ENCODE measurements around the gene SLC35F2. TPM values are rescaled to one million over a fixed set of nuclear protein-coding genes. Genes with fewer than 3 reads are reported as not detected.

The SLC35F2 gene
- polyA plus RNA-seq, 1 experiment = 0.82 TPM

DNA sequence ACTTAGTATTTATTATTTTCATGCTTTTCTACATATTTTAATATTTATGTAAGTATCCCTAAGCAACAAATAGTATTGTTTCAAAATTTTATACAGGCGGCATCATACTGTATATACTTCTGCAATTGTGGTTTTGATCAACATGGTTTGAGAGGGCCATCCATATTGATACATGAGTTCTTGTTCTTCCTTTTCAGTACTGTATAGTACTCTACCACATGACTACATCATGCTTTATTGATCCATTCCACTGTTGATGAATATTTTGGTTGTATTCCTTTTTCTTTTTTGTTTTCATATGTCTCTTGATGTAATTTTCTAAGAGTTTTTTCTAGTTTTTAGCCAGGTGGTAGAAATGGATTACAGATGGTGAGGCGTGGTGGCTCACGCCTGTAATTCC is 40.1 kb downstream of the SLC35F2 start:
- TF ChIP-seq, protein P1, sequence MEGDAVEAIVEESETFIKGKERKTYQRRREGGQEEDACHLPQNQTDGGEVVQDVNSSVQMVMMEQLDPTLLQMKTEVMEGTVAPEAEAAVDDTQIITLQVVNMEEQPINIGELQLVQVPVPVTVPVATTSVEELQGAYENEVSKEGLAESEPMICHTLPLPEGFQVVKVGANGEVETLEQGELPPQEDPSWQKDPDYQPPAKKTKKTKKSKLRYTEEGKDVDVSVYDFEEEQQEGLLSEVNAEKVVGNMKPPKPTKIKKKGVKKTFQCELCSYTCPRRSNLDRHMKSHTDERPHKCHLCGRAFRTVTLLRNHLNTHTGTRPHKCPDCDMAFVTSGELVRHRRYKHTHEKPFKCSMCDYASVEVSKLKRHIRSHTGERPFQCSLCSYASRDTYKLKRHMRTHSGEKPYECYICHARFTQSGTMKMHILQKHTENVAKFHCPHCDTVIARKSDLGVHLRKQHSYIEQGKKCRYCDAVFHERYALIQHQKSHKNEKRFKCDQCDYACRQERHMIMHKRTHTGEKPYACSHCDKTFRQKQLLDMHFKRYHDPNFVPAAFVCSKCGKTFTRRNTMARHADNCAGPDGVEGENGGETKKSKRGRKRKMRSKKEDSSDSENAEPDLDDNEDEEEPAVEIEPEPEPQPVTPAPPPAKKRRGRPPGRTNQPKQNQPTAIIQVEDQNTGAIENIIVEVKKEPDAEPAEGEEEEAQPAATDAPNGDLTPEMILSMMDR (IDR thresholded peaks at IDR 0.05; ENCODE audit: insufficient read depth, low read depth, low read length) = no peak
- POLR2A ChIA-PET = no interaction called here
- no peaks in the 10 kb centered on the region for H3K36me3 ChIP-seq (ENCODE audit: control insufficient read depth, insufficient read depth, low read length)
- DNase-seq (ENCODE audit: low read depth) = no peak
- no peak overlapping the region for H3K4me3 ChIP-seq (ENCODE audit: low read depth, low read length)
- no peaks in the 10 kb centered on the region for H3K27me3 ChIP-seq (ENCODE audit: control insufficient read depth, insufficient read depth, low read length)
- CTCF ChIA-PET = no interaction called here

DNA sequence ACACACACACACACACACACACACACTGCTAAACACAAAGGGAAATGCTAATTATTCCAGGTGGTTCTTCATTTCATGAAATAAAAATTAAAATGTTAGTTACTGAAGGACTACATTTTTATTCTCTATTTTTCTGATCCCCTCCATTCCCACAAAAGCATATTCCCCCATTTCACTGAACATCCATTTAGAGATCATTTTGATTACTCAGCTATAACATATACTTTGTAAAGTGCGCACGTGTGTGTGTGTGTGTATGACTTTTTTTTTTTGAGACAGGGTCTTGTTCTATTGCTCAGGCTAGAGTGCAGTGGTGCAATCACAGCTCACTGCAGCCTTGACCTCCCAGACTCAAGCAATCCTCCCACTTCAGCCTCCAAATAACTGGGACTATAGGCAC is 42.6 kb downstream of the SLC35F2 start:
- ChIA-PET CTCF (no interaction called here), POLR2A (no interaction called here)
- no peak for DNase-seq (ENCODE audit: low read depth)
- Histone ChIP-seq H3K4me3 (ENCODE audit: low read depth, low read length) (no peak overlapping the region), H3K27me3 (ENCODE audit: control insufficient read depth, insufficient read depth, low read length) (no peaks in the 10 kb centered on the region), H3K36me3 (ENCODE audit: control insufficient read depth, insufficient read depth, low read length) (no peaks in the 10 kb centered on the region)
- TF ChIP-seq, protein P1 (IDR thresholded peaks at IDR 0.05; ENCODE audit: insufficient read depth, low read depth, low read length) = no peak

DNA sequence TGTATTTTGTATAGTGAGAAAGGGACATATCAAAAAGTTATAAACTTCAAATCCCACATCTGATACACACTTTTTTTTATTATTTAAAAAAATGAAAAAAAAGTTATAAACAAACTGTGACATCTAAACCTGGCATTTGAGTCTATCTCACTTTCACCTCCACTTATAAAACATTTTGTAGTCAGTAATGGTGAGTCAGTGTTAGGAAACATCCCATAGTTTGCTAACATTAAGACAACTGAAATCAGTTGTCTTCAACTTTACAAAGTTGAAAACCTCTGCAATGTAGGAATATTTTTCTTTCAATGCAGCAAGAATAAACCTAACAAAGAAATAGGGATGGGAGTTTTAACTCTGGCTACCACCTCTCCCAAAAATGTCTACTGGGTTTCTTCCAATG is 47.7 kb downstream of the SLC35F2 start:
- POLR2A ChIA-PET = no interaction called here

DNA sequence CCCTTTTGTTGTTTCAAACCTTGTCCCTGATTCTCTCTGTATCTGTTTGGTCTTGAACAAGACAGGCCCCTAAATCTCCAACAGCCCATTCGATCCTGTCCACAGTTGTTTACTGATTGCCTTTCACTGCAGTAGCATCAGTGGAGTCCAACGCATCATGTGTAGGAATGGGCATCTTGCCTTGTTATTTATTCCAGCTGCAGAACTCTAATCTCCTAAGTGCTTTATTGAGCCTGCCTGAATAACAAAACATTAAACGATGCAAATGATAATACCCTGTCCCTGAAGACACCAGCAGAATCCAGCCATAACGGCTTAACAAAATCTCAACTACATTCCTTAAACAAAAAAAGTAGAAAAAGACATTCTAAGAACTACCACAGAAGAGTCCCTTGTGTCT is 50.1 kb downstream of the SLC35F2 start:
- H3K27me3 ChIP-seq (ENCODE audit: control insufficient read depth, insufficient read depth, low read length) = no peaks in the 10 kb centered on the region
- ChIA-PET CTCF (no interaction called here), POLR2A (no interaction called here)
- no peak for DNase-seq (ENCODE audit: low read depth)
- TF ChIP-seq, protein P1 (IDR thresholded peaks at IDR 0.05; ENCODE audit: insufficient read depth, low read depth, low read length) = no peak
- H3K36me3 ChIP-seq (ENCODE audit: control insufficient read depth, insufficient read depth, low read length) = no peaks in the 10 kb centered on the region
- H3K4me3 ChIP-seq (ENCODE audit: low read depth, low read length) = no peak overlapping the region

More for the DNA sequence above, 47.7 kb downstream of the SLC35F2 start:
- H3K27me3 ChIP-seq (ENCODE audit: control insufficient read depth, insufficient read depth, low read length) = no peaks in the 10 kb centered on the region
- no peak overlapping the region for H3K4me3 ChIP-seq (ENCODE audit: low read depth, low read length)
- CTCF ChIA-PET = interaction anchor here (1.7 kb wide), 1 partner anchor 14 kb away, joined by 4 read pairs; no protein-coding TSS in a partner anchor
- TF ChIP-seq, protein P1 (IDR thresholded peaks at IDR 0.05; ENCODE audit: insufficient read depth, low read depth, low read length) = no peak
- H3K36me3 ChIP-seq (ENCODE audit: control insufficient read depth, insufficient read depth, low read length) = no peaks in the 10 kb centered on the region
- no peak for DNase-seq (ENCODE audit: low read depth)

DNA sequence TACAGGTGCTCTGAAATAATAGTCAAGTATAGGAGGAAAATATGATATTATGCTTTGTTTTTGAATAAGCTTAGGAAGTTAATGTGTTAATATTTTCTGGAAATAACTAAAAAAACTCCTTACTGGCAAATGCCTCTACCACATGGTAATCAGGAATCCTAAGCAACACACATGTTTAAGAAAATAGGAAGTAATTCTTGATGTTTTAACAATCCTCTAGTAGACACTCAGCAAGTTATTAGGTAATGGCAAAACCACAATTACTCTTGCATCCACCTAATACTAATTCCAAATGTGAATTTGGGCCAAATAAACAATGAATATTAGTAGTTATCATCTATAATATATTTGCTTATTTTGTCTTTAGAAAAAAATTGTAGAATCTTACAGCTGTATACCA is 53.6 kb downstream of the SLC35F2 start:
- ChIA-PET CTCF (no interaction called here), POLR2A (no interaction called here)
- TF ChIP-seq, protein P1 (IDR thresholded peaks at IDR 0.05; ENCODE audit: insufficient read depth, low read depth, low read length) = no peak
- no peaks in the 10 kb centered on the region for H3K36me3 ChIP-seq (ENCODE audit: control insufficient read depth, insufficient read depth, low read length)
- H3K4me3 ChIP-seq (ENCODE audit: low read depth, low read length) = no peak overlapping the region
- no peaks in the 10 kb centered on the region for H3K27me3 ChIP-seq (ENCODE audit: control insufficient read depth, insufficient read depth, low read length)
- no peak for DNase-seq (ENCODE audit: low read depth)

Data from BJ (cell line).